ENCODE measurements around the gene HIP1R. TPM values are rescaled to one million over a fixed set of nuclear protein-coding genes. Genes with fewer than 3 reads are reported as not detected.

The HIP1R gene
- total and polyA plus RNA-seq, 11 donors = 14.9 to 49.5 (median 19.6) TPM

GRCh38 chr12:122909442-122910288 lies 74.4 kb downstream of the HIP1R start:
- no peaks in the 10 kb centered on the region for H3K27me3 ChIP-seq
- no peak for TF ChIP-seq POLR2A (IDR thresholded peaks at IDR 0.05)
- no peak for TF ChIP-seq CTCF (IDR thresholded peaks at IDR 0.05)
- intact Hi-C loops (cut with DNase I) = no loop called here
- peak overlapping the region; percentile 46 to 93 (median 78) for H3K27ac ChIP-seq
- 51 to 59% (median 58%) methylated on average over 12 of the region's 12 CpGs for WGBS, 4 donors
- H3K4me3 ChIP-seq = no peak overlapping the region
- H3K36me3 ChIP-seq = no peaks in the 10 kb centered on the region
- peaks cover 0 to 18% (median 3%) of the 10 kb centered on the region in 12 donors for H3K4me1 ChIP-seq
- peak; percentile 92 to 98 (median 96) for ATAC-seq
- peak in 4 of 5 donors; percentile 70 to 78 (median 74) for DNase-seq
- H3K9me3 ChIP-seq = no peaks in the 10 kb centered on the region

Other genes with a start within 250 kb of the HIP1R start
- gene HCAR2, start 132.1 kb upstream of the HIP1R start, total RNA-seq = 1 to 10 TPM in 1 of 9 donors, under 1 TPM in 2, not detected in 6; 0.69 to 4.3 (median 0.75) TPM
- gene HCAR2, start 132.1 kb upstream of the HIP1R start, polyA plus RNA-seq = under 1 TPM; 0.11 to 0.42 TPM
- gene HCAR3, start 118.6 kb upstream of the HIP1R start, total RNA-seq = 1 to 10 TPM in 1 of 9 donors, under 1 TPM in 4, not detected in 4; 0.10 to 1.1 (median 0.36) TPM
- gene HCAR3, start 118.6 kb upstream of the HIP1R start, polyA plus RNA-seq = under 1 TPM in 1 of 2 donors, not detected in 1; 0.11 TPM
- gene HCAR1, start 104.6 kb upstream of the HIP1R start, total RNA-seq = 1 to 10 TPM in 1 of 9 donors, under 1 TPM in 3, not detected in 5; 0.08 to 1.4 (median 0.31) TPM
- under 1 TPM in 1 of 2 donors, not detected in 1; 0.10 TPM for gene HCAR1, start 104.6 kb upstream of the HIP1R start, polyA plus RNA-seq
- 10 to 100 TPM; 13.3 to 32.7 (median 26.3) TPM for gene DENR, start 82.6 kb upstream of the HIP1R start, total RNA-seq
- gene DENR, start 82.6 kb upstream of the HIP1R start, polyA plus RNA-seq = 10 to 100 TPM; 14.4 to 31.9 TPM
- gene CCDC62, start 60.9 kb upstream of the HIP1R start, total RNA-seq = 1 to 10 TPM in 1 of 9 donors, under 1 TPM in 8; 0.40 to 1.1 (median 0.76) TPM
- gene CCDC62, start 60.9 kb upstream of the HIP1R start, polyA plus RNA-seq = under 1 TPM; 0.11 to 0.12 TPM
- 10 to 100 TPM; 14.5 to 51.2 (median 22.7) TPM for gene VPS37B, start 60.7 kb downstream of the HIP1R start, total RNA-seq
- 10 to 100 TPM; 17.4 to 21.7 TPM for gene VPS37B, start 60.7 kb downstream of the HIP1R start, polyA plus RNA-seq
- 1 to 10 TPM; 3.1 to 8.6 (median 4.7) TPM for gene ABCB9, start 131.0 kb downstream of the HIP1R start, total RNA-seq
- gene ABCB9, start 131.0 kb downstream of the HIP1R start, polyA plus RNA-seq = 1 to 10 TPM; 3.1 to 3.3 TPM
- gene OGFOD2, start 139.8 kb downstream of the HIP1R start, total RNA-seq = 10 to 100 TPM in 6 of 9 donors, 1 to 10 TPM in 3; 4.4 to 17.0 (median 12.7) TPM
- gene OGFOD2, start 139.8 kb downstream of the HIP1R start, polyA plus RNA-seq = 10 to 100 TPM; 12.7 to 19.7 TPM
- 100 to 1,000 TPM; 123 to 236 (median 140) TPM for gene ARL6IP4, start 145.2 kb downstream of the HIP1R start, total RNA-seq
- gene ARL6IP4, start 145.2 kb downstream of the HIP1R start, polyA plus RNA-seq = 100 to 1,000 TPM; 186 to 325 TPM

All from heart left ventricle (tissue), 16 donors.